SK-N-SH (cell line): ENCODE measurements around the gene STPG1. TPM values are rescaled to one million over a fixed set of nuclear protein-coding genes. Genes with fewer than 3 reads are reported as not detected.

Experiments
- CTCF ChIA-PET: fragments of 300-600, 350-600 bp; formaldehyde crosslinking; extraction: SDS; loops from one replicate; lab custom pipeline; 2021; lab: Yijun Ruan, JAX
- POLR2A ChIA-PET: fragments of 350-600 bp; sonication (Branson Sonifier 250); formaldehyde crosslinking; extraction: SDS; loops from one replicate; lab custom pipeline; 2020; ENCODE audit warnings: antibody characterized with exemption, inconsistent platforms; lab: Yijun Ruan, JAX
- DNase-seq: peaks from one replicate; pipeline ENCODE4 v3.0.0; 2012
- H2AFZ ChIP-seq: fragments of 200-600 bp; sonication (generic); 2 replicates; pipeline ENCODE4 v1.8.1; 2016; ENCODE audit warnings: antibody characterized with exemption, mild to moderate bottlenecking, low read depth
- H3F3A ChIP-seq: fragments of 200-600 bp; sonication (generic); replicated peaks from 2 replicates; pipeline ENCODE3; 2016; ENCODE audit warnings: antibody characterized with exemption, mild to moderate bottlenecking; ENCODE audit not compliant: insufficient read depth
- H3K27ac ChIP-seq, 2 experiments: fragments of 200-500 bp in 1 of 2; fragments of 200-600 bp in 1 of 2; sonication (Bioruptor generic) in 1 of 2; sonication (generic), shearing (Covaris generic) in 1 of 2; 2 replicates each; pipeline versions ENCODE4 v1.5.1 to v1.6.1; 2014 to 2016; ENCODE audit warnings: low read depth in 2 of 2, inconsistent platforms in 1 of 2, low read length in 1 of 2, mild to moderate bottlenecking in 1 of 2, mixed read lengths in 1 of 2
- H3K27me3 ChIP-seq: fragments of 200-600 bp; sonication (generic), shearing (Covaris generic); 2 replicates; pipeline ENCODE4 v1.6.1; 2016; ENCODE audit warnings: mixed run types; ENCODE audit not compliant: insufficient read depth
- H3K36me3 ChIP-seq, 2 experiments: fragments of 200-500 bp in 1 of 2; fragments of 200-600 bp in 1 of 2; sonication (Bioruptor generic) in 1 of 2; sonication (generic) in 1 of 2; replicated peaks in 1 of 2; 2 replicates each; pipeline versions ENCODE3 to v1.5.1; 2014 to 2016; ENCODE audit warnings: low read length in 1 of 2, mild to moderate bottlenecking in 1 of 2; ENCODE audit not compliant: insufficient read depth in 2 of 2, control insufficient read depth in 1 of 2
- H3K4me1 ChIP-seq, 2 experiments: fragments of 200-500 bp in 1 of 2; fragments of 200-600 bp in 1 of 2; sonication (Bioruptor generic) in 1 of 2; sonication (generic), shearing (Covaris generic) in 1 of 2; 2 replicates each; pipeline versions ENCODE4 v1.5.1 to v1.6.1; 2014 to 2016; ENCODE audit warnings: low read depth in 1 of 2, low read length in 1 of 2, mixed run types in 1 of 2; ENCODE audit not compliant: insufficient read depth in 2 of 2, control insufficient read depth in 1 of 2
- H3K4me2 ChIP-seq: fragments of 200-600 bp; sonication (generic), shearing (Covaris generic); 2 replicates; pipeline ENCODE4 v1.6.1; 2017; ENCODE audit warnings: mixed run types
- H3K4me3 ChIP-seq, 2 experiments: fragments of 200-500 bp in 1 of 2; fragments of 200-600 bp in 1 of 2; sonication (Bioruptor generic) in 1 of 2; sonication (generic), shearing (Covaris generic) in 1 of 2; 2 replicates each; pipeline versions ENCODE4 v1.5.1 to v1.8.1; 2014 to 2016; ENCODE audit warnings: low read depth in 2 of 2, inconsistent platforms in 1 of 2, low read length in 1 of 2, mild to moderate bottlenecking in 1 of 2, mixed read lengths in 1 of 2, moderate library complexity in 1 of 2
- H3K79me2 ChIP-seq: fragments of 200-600 bp; sonication (generic); 2 replicates; pipeline ENCODE4 v1.8.1; 2017; ENCODE audit warnings: mild to moderate bottlenecking; ENCODE audit not compliant: insufficient read depth
- H3K9ac ChIP-seq: fragments of 200-600 bp; sonication (generic); 2 replicates; pipeline ENCODE4 v1.6.1; 2017; ENCODE audit warnings: mixed run types
- H3K9me2 ChIP-seq: fragments of 200-600 bp; sonication (generic); 2 replicates; pipeline ENCODE4 v1.6.1; 2017; ENCODE audit warnings: mixed run types
- H3K9me3 ChIP-seq: fragments of 200-600 bp; sonication (generic); 2 replicates; pipeline ENCODE4 v1.6.1; 2017; ENCODE audit warnings: mixed run types, mild to moderate bottlenecking, moderate library complexity
- H4K20me1 ChIP-seq: fragments of 200-600 bp; sonication (generic); 2 replicates; pipeline ENCODE4 v1.6.1; 2017; ENCODE audit warnings: mild to moderate bottlenecking, mixed run types; ENCODE audit not compliant: insufficient read depth
- CHD2 ChIP-seq: fragments of 150-350 bp; IDR thresholded peaks from 2 replicates; pipeline ENCODE4 v1.6.1; 2018; ENCODE audit warnings: low read length; ENCODE audit not compliant: partially characterized antibody
- ELF1 ChIP-seq: IDR thresholded peaks from 2 replicates; pipeline ENCODE4 v1.4.0; 2012
- EP300 ChIP-seq, 2 experiments: IDR thresholded peaks; 2 replicates each; pipeline versions ENCODE4 v1.4.0 to v1.6.1; 2012; ENCODE audit warnings: borderline replicate concordance in 1 of 2, low read depth in 1 of 2, low read length in 1 of 2
- GATA2 ChIP-seq: sonication (generic); formaldehyde crosslinking; IDR thresholded peaks from 2 replicates; pipeline ENCODE4 v1.5.0; 2020; ENCODE audit warnings: mild to moderate bottlenecking, missing genetic modification reagents
- IRF3 ChIP-seq: fragments of 150-350 bp; IDR thresholded peaks from 2 replicates; pipeline ENCODE4 v1.6.1; 2016; ENCODE audit warnings: mild to moderate bottlenecking, low read depth, low read length
- JUND ChIP-seq: IDR thresholded peaks from 2 replicates; pipeline ENCODE4 v1.4.0; 2012
- MEF2A ChIP-seq: IDR thresholded peaks from 2 replicates; pipeline ENCODE4 v1.4.0; 2012; ENCODE audit warnings: low read depth, borderline replicate concordance
- MXI1 ChIP-seq: IDR thresholded peaks from 2 replicates; pipeline ENCODE4 v1.6.1; 2012; ENCODE audit warnings: mild to moderate bottlenecking, low read depth, low read length, improper control_type of control experiment
- NRF1 ChIP-seq: IDR thresholded peaks from 2 replicates; pipeline ENCODE4 v1.6.1; 2012; ENCODE audit warnings: low read depth, mild to moderate bottlenecking, low read length
- RAD21 ChIP-seq: IDR thresholded peaks from 2 replicates; pipeline ENCODE4 v1.6.1; 2012; ENCODE audit warnings: mild to moderate bottlenecking, low read length
- RCOR1 ChIP-seq: fragments of 150-350 bp; IDR thresholded peaks from 2 replicates; pipeline ENCODE4 v1.6.1; 2017; ENCODE audit warnings: antibody characterized with exemption, low read length
- REST ChIP-seq: IDR thresholded peaks from 2 replicates; pipeline ENCODE4 v1.6.1; 2012; ENCODE audit warnings: mild to moderate bottlenecking, low read depth, low read length, moderate library complexity
- RFX5 ChIP-seq: IDR thresholded peaks from 2 replicates; pipeline ENCODE4 v1.6.1; 2012; ENCODE audit warnings: mild to moderate bottlenecking, improper control_type of control experiment, low read length
- RXRA ChIP-seq: IDR thresholded peaks from 2 replicates; pipeline ENCODE4 v1.4.0; 2012; ENCODE audit warnings: low read depth, mild to moderate bottlenecking, borderline replicate concordance
- SIN3A ChIP-seq: IDR thresholded peaks from 2 replicates; pipeline ENCODE4 v1.6.1; 2012; ENCODE audit warnings: low read depth, mild to moderate bottlenecking, low read length, moderate library complexity, borderline replicate concordance
- TAF1 ChIP-seq: IDR thresholded peaks from 2 replicates; pipeline ENCODE4 v1.6.1; 2012; ENCODE audit warnings: low read depth, mild to moderate bottlenecking, low read length, moderate library complexity, borderline replicate concordance
- TEAD4 ChIP-seq: IDR thresholded peaks from 2 replicates; pipeline ENCODE4 v1.4.0; 2012; ENCODE audit warnings: mild to moderate bottlenecking, borderline replicate concordance; ENCODE audit not compliant: insufficient read depth
- USF2 ChIP-seq: fragments of 150-350 bp; IDR thresholded peaks from 2 replicates; pipeline ENCODE4 v1.6.1; 2017; ENCODE audit warnings: antibody characterized with exemption, low read length, low read depth, borderline replicate concordance
- YY1 ChIP-seq: IDR thresholded peaks from 2 replicates; pipeline ENCODE4 v1.4.0; 2012; ENCODE audit warnings: low read depth, mild to moderate bottlenecking
- ZBTB33 ChIP-seq: IDR thresholded peaks from 2 replicates; pipeline ENCODE4 v1.4.0; 2012; ENCODE audit warnings: low read depth, borderline replicate concordance
- WGBS: methylation state at CpG from one replicate; pipeline ENCODE4 v1.1.6; 2017; ENCODE audit warnings: low lambda C conversion rate; 5-methylcytosine and 5-hydroxymethylcytosine counted together
- polyA plus RNA-seq, 3 experiments: library from polyadenylated mRNA; depleted of rRNA; stranded (reverse); fragments of >200 nt; gene quantifications; 2 replicates each; pipeline ENCODE4 v1.2.3, GENCODE V29; 2012

Gene STPG1
- polyA plus RNA-seq, 1 of the 3 experiments (the other 2 are of a cell fraction) = 8.7 TPM

GRCh38 chr1:24324903-24325302 lies 88.7 kb downstream of the STPG1 start:
- ChIA-PET CTCF (interaction anchor here (1.1 to 1.3 kb wide), 2 partner anchors 9 to 66 kb away, joined by 3 to 5 read pairs; no protein-coding TSS in a partner anchor), POLR2A (no interaction called here)
- TF ChIP-seq MEF2A = no peak
- TF ChIP-seq ZBTB33 = no peak
- no peak for TF ChIP-seq USF2
- no peak for TF ChIP-seq JUND
- TF ChIP-seq RXRA = no peak
- TF ChIP-seq IRF3 = no peak
- no peak for TF ChIP-seq TAF1
- no peak for TF ChIP-seq YY1
- TF ChIP-seq ELF1 = no peak
- no peak for TF ChIP-seq MXI1
- TF ChIP-seq RAD21 = no peak
- no peak for TF ChIP-seq NRF1
- TF ChIP-seq RCOR1 = no peak
- no peak for TF ChIP-seq SIN3A
- TF ChIP-seq RFX5 = no peak
- H3K4me2 ChIP-seq = no peak overlapping the region
- no peaks in the 10 kb centered on the region for H3F3A ChIP-seq
- H3K27me3 ChIP-seq = peaks cover 17% of the 10 kb centered on the region; the same call in 1 of the 2 replicates
- H3K9me2 ChIP-seq = no peaks in the 10 kb centered on the region
- H3K9ac ChIP-seq = no peak overlapping the region
- H3K4me1 ChIP-seq = peaks cover 0 to 2% of the 10 kb centered on the region in 2 experiments; a peak in 1 of 4 replicates
- H3K79me2 ChIP-seq = no peaks in the 10 kb centered on the region
- no peak overlapping the region for H2AFZ ChIP-seq
- H3K9me3 ChIP-seq = no peaks in the 10 kb centered on the region
- H3K4me3 ChIP-seq = no peak overlapping the region
- H3K27ac ChIP-seq = no peak overlapping the region
- WGBS = 79% methylated on average over 6 of the region's 6 CpGs
- DNase-seq = no peak
- no peaks in the 10 kb centered on the region for H4K20me1 ChIP-seq
- no peaks in the 10 kb centered on the region for H3K36me3 ChIP-seq

GRCh38 chr1:24323281-24323680 lies 90.3 kb downstream of the STPG1 start:
- ChIA-PET POLR2A (no interaction called here), CTCF (no interaction called here)
- H4K20me1 ChIP-seq = no peaks in the 10 kb centered on the region
- H3K9me3 ChIP-seq = no peaks in the 10 kb centered on the region
- no peaks in the 10 kb centered on the region for H3K9me2 ChIP-seq
- no peak for DNase-seq
- H3K4me2 ChIP-seq = no peak overlapping the region
- no peak overlapping the region for H3K4me3 ChIP-seq
- H3K9ac ChIP-seq = no peak overlapping the region
- no peaks in the 10 kb centered on the region for H3F3A ChIP-seq
- no peaks in the 10 kb centered on the region for H3K36me3 ChIP-seq
- no peaks in the 10 kb centered on the region for H3K79me2 ChIP-seq
- H2AFZ ChIP-seq = no peak overlapping the region
- no peak overlapping the region for H3K27ac ChIP-seq
- WGBS = 90% methylated on average over 2 of the region's 2 CpGs
- H3K4me1 ChIP-seq = peaks cover 0 to 7% of the 10 kb centered on the region in 2 experiments; a peak in 1 of 4 replicates
- H3K27me3 ChIP-seq = peaks cover 17% of the 10 kb centered on the region; the same call in 1 of the 2 replicates
- no peak for TF ChIP-seq GATA2 (CRISPR knock-in tag)
- no peak for TF ChIP-seq REST
- TF ChIP-seq CHD2 = no peak
- TF ChIP-seq RCOR1 = no peak
- TF ChIP-seq EP300 (IDR thresholded peaks at IDR 0.05; ENCODE audit: borderline replicate concordance in 1 of 2, low read depth in 1 of 2, low read length in 1 of 2) = no peak
- TF ChIP-seq TEAD4 = no peak
